Measurements from ENCODE around the gene DNAL4. TPM values are rescaled to one million over a fixed set of nuclear protein-coding genes. Genes with fewer than 3 reads are reported as not detected.

The DNAL4 gene
- total RNA-seq, 2 experiments from 2014 or later = 5.5 to 6.0 TPM

DNA sequence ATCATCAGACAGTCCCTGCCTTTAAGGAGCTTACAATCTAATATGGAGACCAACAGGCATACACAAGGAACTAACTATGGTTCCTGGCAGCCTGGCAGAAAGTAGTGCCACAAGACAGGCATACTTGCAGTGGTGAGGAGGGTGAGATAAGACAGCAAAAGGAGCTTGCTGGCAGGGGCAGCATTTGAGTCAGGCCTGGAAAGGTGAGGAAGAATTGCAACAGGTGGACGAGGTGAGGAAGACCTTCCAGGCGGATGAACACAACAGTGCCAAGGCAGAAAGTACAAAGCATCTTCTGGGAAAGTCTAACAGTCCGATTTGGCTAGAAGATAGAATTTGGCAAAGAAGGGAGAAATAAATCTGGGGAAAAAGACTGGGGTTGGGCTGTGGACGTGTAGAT is 4.3 kb downstream of the DNAL4 start:
- no peak overlapping the region for H3K4me3 Mint-ChIP-seq
- ATAC-seq (no peak), DNase-seq (no peak)
- no peaks in the 10 kb centered on the region for H3K27me3 Mint-ChIP-seq
- H3K36me3 Mint-ChIP-seq (ENCODE audit: low read depth) = no peaks in the 10 kb centered on the region
- POLR2A ChIA-PET = interaction anchor here (1.6 kb wide), 1 partner anchor 9 kb away, joined by 3 read pairs; no protein-coding TSS in a partner anchor
- CTCF ChIA-PET = interaction anchor here (1.2 kb wide), 1 partner anchor 9 kb away, joined by 3 read pairs; no protein-coding TSS in a partner anchor
- peaks cover 12% of the 10 kb centered on the region for H3K4me1 Mint-ChIP-seq (ENCODE audit: low read depth)
- H3K9me3 Mint-ChIP-seq = no peaks in the 10 kb centered on the region
- TF ChIP-seq, protein P1, sequence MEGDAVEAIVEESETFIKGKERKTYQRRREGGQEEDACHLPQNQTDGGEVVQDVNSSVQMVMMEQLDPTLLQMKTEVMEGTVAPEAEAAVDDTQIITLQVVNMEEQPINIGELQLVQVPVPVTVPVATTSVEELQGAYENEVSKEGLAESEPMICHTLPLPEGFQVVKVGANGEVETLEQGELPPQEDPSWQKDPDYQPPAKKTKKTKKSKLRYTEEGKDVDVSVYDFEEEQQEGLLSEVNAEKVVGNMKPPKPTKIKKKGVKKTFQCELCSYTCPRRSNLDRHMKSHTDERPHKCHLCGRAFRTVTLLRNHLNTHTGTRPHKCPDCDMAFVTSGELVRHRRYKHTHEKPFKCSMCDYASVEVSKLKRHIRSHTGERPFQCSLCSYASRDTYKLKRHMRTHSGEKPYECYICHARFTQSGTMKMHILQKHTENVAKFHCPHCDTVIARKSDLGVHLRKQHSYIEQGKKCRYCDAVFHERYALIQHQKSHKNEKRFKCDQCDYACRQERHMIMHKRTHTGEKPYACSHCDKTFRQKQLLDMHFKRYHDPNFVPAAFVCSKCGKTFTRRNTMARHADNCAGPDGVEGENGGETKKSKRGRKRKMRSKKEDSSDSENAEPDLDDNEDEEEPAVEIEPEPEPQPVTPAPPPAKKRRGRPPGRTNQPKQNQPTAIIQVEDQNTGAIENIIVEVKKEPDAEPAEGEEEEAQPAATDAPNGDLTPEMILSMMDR (IDR thresholded peaks at IDR 0.05) = no peak
- intact Hi-C loops (cut with micrococcal nuclease) = no loop called here
- H3K27ac Mint-ChIP-seq = no peak overlapping the region

DNA sequence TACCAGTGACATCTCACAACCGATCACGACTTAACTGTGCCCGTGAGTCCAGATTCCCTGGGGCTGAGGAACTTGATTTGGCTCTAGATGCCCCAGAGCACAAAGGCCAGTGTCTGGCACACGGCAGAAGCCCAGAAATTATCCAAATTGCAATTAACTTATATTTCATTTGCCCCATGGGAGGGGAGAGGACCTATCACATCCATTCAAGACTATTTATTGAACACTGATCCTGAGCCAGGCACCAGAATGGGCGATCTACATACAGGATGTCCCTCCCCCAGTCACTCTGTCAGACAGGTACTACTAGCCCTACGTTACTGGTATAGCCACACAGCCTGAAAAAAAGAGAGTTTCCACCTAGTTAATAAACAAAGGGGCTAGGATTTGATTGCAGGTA is 5.1 kb downstream of the DNAL4 start:
- no peak overlapping the region for H3K27ac Mint-ChIP-seq
- H3K36me3 Mint-ChIP-seq (ENCODE audit: low read depth) = no peaks in the 10 kb centered on the region
- DNase-seq (no peak), ATAC-seq (no peak)
- no peak overlapping the region for H3K4me3 Mint-ChIP-seq
- no peaks in the 10 kb centered on the region for H3K27me3 Mint-ChIP-seq
- TF ChIP-seq, protein P1 (IDR thresholded peaks at IDR 0.05) = no peak
- no peaks in the 10 kb centered on the region for H3K9me3 Mint-ChIP-seq
- POLR2A ChIA-PET = interaction anchor here (1.6 kb wide), 1 partner anchor 8 kb away, joined by 3 read pairs; no protein-coding TSS in a partner anchor
- CTCF ChIA-PET = interaction anchor here (1.2 kb wide), 1 partner anchor 10 kb away, joined by 3 read pairs; no protein-coding TSS in a partner anchor
- peaks cover 7% of the 10 kb centered on the region for H3K4me1 Mint-ChIP-seq (ENCODE audit: low read depth)
- intact Hi-C loops (cut with micrococcal nuclease) = no loop called here

DNA sequence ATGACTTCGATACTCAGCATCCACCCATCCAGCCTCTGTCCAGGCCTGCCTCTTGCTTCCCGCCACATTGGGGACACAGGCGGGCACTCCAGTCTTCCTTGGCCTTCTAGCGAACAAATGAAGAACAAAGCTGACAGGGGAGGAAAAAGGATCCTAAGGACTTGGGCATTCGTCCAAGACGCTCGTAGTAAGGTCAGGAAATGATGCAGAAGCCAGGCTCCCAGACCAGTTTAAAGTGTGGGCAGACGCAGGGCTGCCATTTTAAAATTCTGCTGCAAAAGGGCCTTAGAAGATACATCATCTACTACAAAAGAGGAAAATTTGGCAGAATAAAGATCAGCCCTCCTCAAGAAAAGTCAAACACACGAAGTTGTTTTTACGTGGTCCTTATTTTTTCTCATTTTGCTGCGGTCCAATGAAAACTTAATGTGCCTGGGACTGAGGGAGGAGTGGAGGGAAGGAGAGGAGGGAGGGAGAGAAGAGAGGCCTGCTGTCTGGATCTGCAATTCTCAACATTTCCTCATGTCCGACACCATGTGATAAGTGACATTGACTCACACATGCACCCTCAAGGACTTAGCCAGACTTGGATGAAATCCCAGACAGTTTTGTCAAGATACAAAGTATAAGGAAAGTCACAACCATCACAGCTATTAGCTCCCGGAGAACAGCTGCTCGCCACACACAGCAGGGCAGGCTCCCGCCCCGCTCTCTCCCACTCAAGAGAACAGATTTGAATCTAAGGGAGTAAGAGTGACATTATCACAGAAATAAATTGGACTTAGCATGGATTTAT is 5.7 kb downstream of the DNAL4 start:
- H3K27ac Mint-ChIP-seq = no peak overlapping the region
- no peak overlapping the region for H3K4me3 Mint-ChIP-seq
- POLR2A ChIA-PET = no interaction called here
- ATAC-seq = no peak
- no peaks in the 10 kb centered on the region for H3K27me3 Mint-ChIP-seq
- CTCF ChIA-PET = interaction anchor here (1.3 kb wide), 1 partner anchor 19 kb away, joined by 4 read pairs; no protein-coding TSS in a partner anchor
- intact Hi-C loops (cut with micrococcal nuclease) = no loop called here
- TF ChIP-seq, protein P1 (IDR thresholded peaks at IDR 0.05) = no peak
- no peak for DNase-seq
- H3K9me3 Mint-ChIP-seq = no peaks in the 10 kb centered on the region
- no peaks in the 10 kb centered on the region for H3K36me3 Mint-ChIP-seq (ENCODE audit: low read depth)
- peaks cover 5% of the 10 kb centered on the region for H3K4me1 Mint-ChIP-seq (ENCODE audit: low read depth)

DNA sequence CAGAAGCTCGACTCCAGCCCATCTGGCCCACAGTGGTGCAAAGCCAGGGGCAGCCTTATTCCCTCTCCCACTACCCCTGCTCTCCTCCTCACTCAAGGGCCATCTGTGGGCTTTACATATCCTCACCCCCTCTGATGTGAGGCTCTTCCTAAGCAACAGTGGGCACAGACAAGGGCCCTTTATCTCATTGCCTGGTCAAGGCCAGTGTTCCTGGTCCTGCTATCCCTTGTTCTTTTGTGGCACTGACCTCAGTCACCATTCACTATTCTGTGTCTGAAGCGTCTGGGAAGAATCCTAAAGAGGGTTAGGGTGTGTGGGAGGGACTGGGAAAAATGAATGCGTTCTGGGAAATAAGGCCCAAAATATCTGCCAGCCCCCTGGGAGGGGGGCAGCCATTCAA is 7.3 kb downstream of the DNAL4 start:
- CTCF ChIA-PET = interaction anchor here (1.8 kb wide), 1 partner anchor 18 kb away, joined by 12 read pairs; no protein-coding TSS in a partner anchor
- H3K27me3 Mint-ChIP-seq = no peaks in the 10 kb centered on the region
- TF ChIP-seq, protein P1 (IDR thresholded peaks at IDR 0.05) = no peak
- no peak overlapping the region for H3K4me3 Mint-ChIP-seq
- H3K4me1 Mint-ChIP-seq (ENCODE audit: low read depth) = peaks cover 3% of the 10 kb centered on the region
- POLR2A ChIA-PET = interaction anchor here (1.1 kb wide), 1 partner anchor 73 kb away, joined by 3 read pairs; no protein-coding TSS in a partner anchor
- no peak overlapping the region for H3K27ac Mint-ChIP-seq
- DNase-seq (no peak), ATAC-seq (no peak)
- intact Hi-C loops (cut with micrococcal nuclease) = no loop called here
- no peaks in the 10 kb centered on the region for H3K9me3 Mint-ChIP-seq
- peaks cover 2% of the 10 kb centered on the region for H3K36me3 Mint-ChIP-seq (ENCODE audit: low read depth)

DNA sequence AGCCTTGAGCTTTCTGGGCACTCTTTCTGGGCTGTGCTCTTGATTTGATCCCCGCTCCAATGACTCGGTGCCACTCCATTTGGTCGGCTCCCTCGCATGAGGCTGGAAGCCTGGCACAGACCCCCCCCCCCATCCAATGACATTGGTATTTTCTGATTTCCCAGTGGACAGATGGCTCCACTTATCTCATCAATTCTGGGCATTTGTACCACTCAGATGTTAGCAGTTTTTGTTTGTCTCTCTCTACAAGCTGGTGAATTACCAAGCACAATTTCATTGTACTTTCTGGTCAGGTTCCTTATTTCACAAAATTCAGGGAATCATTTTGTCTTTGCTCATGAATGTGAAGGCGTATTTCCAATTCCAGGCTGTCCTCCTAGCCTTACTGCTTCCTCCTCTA is 9.1 kb downstream of the DNAL4 start:
- ChIA-PET POLR2A (interaction anchor here (1.2 kb wide), 1 partner anchor 57 kb away, joined by 3 read pairs; no protein-coding TSS in a partner anchor), CTCF (interaction anchor here (1.2 to 1.9 kb wide), 2 partner anchors 16 to 19 kb away, joined by 4 to 7 read pairs; no protein-coding TSS in a partner anchor)
- intact Hi-C loops (cut with micrococcal nuclease) = no loop called here
- Mint-ChIP-seq H3K9me3 (no peaks in the 10 kb centered on the region), H3K4me3 (no peak overlapping the region), H3K36me3 (ENCODE audit: low read depth) (peaks cover 2% of the 10 kb centered on the region), H3K27ac (no peak overlapping the region), H3K27me3 (no peaks in the 10 kb centered on the region), H3K4me1 (ENCODE audit: low read depth) (peaks cover 3% of the 10 kb centered on the region)
- no peak for DNase-seq
- no peak for ATAC-seq
- TF ChIP-seq, protein P1 (IDR thresholded peaks at IDR 0.05) = no peak

Data from activated CD8-positive, alpha-beta T cell treated with anti-CD3 and anti-CD28 coated beads for 36 hours (primary cell).